ENCODE results near the gene LALBA.

The LALBA gene

GRCh38 chr12:48569946-48570345 lies at the start of gene LALBA:
Gene LALBA (minus strand): TSS chr12:48570046. CDS start chr12:48570020, 26 bp downstream.
- H3K36me3 Mint-ChIP-seq, result no peaks in the 10 kb centered on the region
- DNase-seq (ENCODE audit: low spot score in 2 of 2) (no peak), ATAC-seq (no peak)
- H3K27ac Mint-ChIP-seq, result no peak within 1 kb of the TSS
- no peaks in the 10 kb centered on the region for H3K9me3 Mint-ChIP-seq
- H3K4me3 Mint-ChIP-seq, result no peak within 1 kb of the TSS
- no peaks in the 10 kb centered on the region for H3K4me1 Mint-ChIP-seq

DNA sequence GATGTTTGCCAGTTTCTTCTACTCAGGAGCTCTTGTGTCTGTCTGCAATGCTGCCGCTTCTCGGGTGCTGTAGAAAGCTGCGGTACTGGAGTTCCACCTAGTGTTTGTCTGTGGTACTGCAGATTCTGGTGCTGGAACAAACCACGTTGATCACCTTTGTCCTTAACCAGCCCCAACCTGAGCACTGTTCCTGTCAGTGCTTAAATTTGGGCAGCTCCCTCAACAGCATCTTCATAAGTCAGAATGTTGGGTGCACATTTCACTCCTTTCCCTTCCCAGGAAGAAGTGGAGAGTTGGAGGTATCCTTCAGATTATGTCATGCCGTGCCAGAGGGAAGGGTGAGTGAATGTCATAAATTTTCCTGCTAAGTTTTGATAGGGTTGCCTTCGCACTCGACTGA lies 48.7 kb upstream of the LALBA start:
- Mint-ChIP-seq H3K4me1 (no peaks in the 10 kb centered on the region), H3K36me3 (no peaks in the 10 kb centered on the region), H3K9me3 (peaks cover 3% of the 10 kb centered on the region), H3K4me3 (no peak overlapping the region), H3K27ac (no peak overlapping the region)
- ATAC-seq (peak; percentile 82), DNase-seq (ENCODE audit: low spot score in 2 of 2) (peak; percentile 69 to 85)

DNA sequence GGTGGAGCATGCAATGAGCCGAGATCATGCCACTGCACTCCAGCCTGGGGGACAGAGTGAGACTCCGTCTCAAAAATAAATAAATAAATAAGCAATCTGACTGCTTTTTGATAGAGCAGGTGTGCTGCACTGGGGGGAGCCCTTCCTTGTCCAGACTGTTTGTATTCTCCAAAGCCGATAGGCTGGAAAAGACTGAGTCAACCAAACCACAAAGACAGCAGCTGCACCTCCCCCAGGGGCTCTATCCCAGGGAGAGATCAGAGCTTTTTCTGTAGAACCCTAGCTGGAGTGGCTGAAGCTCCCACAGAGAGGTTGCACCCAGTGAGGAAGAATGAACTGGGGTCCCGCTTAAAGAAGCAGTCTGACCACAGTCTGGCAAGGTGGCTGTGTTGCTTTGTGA lies 45.8 kb upstream of the LALBA start:
- no peak overlapping the region for H3K4me3 Mint-ChIP-seq
- H3K9me3 Mint-ChIP-seq, result peaks cover 6% of the 10 kb centered on the region
- ATAC-seq, result no peak
- DNase-seq (ENCODE audit: low spot score in 2 of 2), result no peak
- no peak overlapping the region for H3K27ac Mint-ChIP-seq
- no peaks in the 10 kb centered on the region for H3K36me3 Mint-ChIP-seq
- no peaks in the 10 kb centered on the region for H3K4me1 Mint-ChIP-seq

GRCh38 chr12:48613321-48613720 lies 43.5 kb upstream of the LALBA start:
- Mint-ChIP-seq H3K4me1 (no peaks in the 10 kb centered on the region), H3K27ac (no peak overlapping the region), H3K36me3 (no peaks in the 10 kb centered on the region), H3K4me3 (no peak overlapping the region), H3K9me3 (peaks cover 6% of the 10 kb centered on the region)
- DNase-seq (ENCODE audit: low spot score in 2 of 2) (no peak), ATAC-seq (no peak)

DNA sequence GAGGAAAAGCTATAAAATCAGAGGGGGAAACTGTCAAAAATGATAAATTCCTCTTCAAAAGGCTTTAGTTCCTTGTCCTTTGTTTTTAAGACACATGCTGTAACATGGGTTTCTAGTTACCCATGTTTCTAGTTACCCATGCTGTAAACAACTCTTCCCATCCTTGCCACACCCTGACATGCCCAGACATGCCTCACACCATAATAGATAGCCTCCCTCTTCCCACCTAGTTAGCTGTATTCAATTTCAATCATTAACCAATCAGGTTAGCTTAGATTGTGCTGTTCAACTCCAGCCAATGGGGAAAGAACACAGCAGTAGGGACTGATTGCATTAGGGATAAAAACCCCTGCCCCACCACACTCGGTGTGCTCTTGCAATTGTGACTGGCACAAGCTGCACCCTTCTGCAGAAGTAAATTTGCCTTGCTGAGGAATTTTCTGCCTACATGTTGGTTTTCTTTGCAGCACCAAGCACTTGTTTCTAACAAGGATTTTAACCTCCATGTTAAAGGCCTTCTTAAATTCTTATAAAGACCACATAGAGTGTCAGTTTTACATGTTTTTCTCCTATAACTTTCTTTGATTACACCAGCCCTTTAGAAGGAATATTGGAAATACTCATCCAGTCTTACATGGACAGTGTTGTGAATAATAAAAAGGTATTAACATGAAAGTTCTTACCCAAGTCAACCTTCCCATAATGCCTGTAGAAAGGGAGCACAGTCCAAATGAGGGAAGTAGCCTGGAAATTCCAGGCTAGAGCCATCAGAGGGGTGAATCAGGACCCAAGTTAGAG lies 32.5 kb upstream of the LALBA start:
- H3K4me3 Mint-ChIP-seq, result no peak overlapping the region
- H3K9me3 Mint-ChIP-seq, result peaks cover 16% of the 10 kb centered on the region
- ATAC-seq, result no peak

DNA sequence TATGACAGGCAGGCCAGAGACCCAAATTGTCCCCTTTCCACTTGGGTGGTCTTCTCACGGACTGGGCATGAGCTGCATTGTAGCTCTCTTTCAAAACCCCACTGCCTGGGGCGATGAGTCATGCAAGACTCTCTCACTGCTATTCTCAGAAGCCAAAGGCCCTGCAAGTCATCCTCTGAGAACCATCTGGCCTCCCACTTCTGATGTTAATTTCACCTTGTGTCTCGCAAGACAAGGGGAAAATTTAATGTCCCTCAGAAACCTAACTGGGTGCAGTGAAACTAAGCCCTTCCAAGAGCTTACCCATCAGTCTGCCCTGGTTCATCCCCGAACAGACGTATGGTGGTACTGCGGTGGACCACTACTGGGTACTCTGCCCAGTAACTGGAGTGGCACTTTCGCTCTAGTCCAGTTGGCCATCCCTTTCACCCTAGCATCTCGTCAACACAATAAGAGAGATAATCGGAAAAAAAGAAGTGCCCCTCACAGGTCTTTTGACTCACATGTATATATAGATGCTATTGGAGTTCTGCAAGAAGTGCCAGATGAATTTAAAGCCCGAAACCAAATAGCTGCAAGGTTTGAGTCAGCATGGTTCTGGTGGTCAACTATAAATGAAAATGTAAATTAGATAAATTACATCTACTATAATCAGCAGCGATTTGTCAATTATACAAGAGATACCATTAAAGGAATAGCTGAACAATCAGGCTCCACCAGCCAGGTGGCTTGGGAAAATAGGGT lies 31.3 kb upstream of the LALBA start:
- Mint-ChIP-seq H3K9me3 (peaks cover 9% of the 10 kb centered on the region), H3K27ac (no peak overlapping the region), H3K36me3 (no peaks in the 10 kb centered on the region), H3K4me1 (no peaks in the 10 kb centered on the region), H3K4me3 (no peak overlapping the region)
- ATAC-seq, result peak; percentile 75
- DNase-seq (ENCODE audit: low spot score in 2 of 2), result no peak

More for the DNA sequence above, 32.5 kb upstream of the LALBA start:
- H3K36me3 Mint-ChIP-seq, result no peaks in the 10 kb centered on the region
- H3K27ac Mint-ChIP-seq, result no peak overlapping the region
- no peaks in the 10 kb centered on the region for H3K4me1 Mint-ChIP-seq
- DNase-seq (ENCODE audit: low spot score in 2 of 2), result no peak

DNA sequence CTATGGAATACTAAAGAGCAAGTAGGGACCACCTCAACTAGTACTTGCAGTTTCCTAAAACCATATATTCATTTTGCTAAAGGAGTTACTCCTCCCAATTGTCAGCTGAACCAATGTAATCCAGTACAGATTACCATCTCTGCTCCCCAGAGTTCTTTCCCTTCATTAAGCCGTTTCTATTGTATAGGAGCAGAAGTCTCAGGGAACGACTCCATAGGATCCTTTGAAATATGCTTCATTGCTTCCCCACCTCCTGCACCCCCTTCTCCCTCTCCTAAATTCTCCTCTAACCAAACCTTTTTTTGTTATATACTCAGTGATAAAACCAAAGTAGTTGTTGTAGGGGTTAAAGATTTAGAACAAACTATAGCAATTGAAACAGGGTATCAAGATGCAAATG lies 30.7 kb upstream of the LALBA start:
- Mint-ChIP-seq H3K4me3 (no peak overlapping the region), H3K27ac (no peak overlapping the region), H3K4me1 (no peaks in the 10 kb centered on the region), H3K36me3 (no peaks in the 10 kb centered on the region), H3K9me3 (peaks cover 9% of the 10 kb centered on the region)
- DNase-seq (ENCODE audit: low spot score in 2 of 2) (no peak), ATAC-seq (no peak)

GRCh38 chr12:48592591-48593086 lies 22.8 kb upstream of the LALBA start:
- Mint-ChIP-seq H3K27ac (no peak overlapping the region), H3K4me3 (no peak overlapping the region), H3K9me3 (no peaks in the 10 kb centered on the region), H3K36me3 (no peaks in the 10 kb centered on the region), H3K4me1 (no peaks in the 10 kb centered on the region)
- ATAC-seq, result no peak
- DNase-seq (ENCODE audit: low spot score in 2 of 2), result no peak

GRCh38 chr12:48586361-48586760 lies 16.5 kb upstream of the LALBA start:
- DNase-seq (ENCODE audit: low spot score in 2 of 2), result no peak
- no peak overlapping the region for H3K4me3 Mint-ChIP-seq
- H3K4me1 Mint-ChIP-seq, result no peaks in the 10 kb centered on the region
- H3K36me3 Mint-ChIP-seq, result no peaks in the 10 kb centered on the region
- H3K9me3 Mint-ChIP-seq, result no peaks in the 10 kb centered on the region
- no peak overlapping the region for H3K27ac Mint-ChIP-seq
- no peak for ATAC-seq

DNA sequence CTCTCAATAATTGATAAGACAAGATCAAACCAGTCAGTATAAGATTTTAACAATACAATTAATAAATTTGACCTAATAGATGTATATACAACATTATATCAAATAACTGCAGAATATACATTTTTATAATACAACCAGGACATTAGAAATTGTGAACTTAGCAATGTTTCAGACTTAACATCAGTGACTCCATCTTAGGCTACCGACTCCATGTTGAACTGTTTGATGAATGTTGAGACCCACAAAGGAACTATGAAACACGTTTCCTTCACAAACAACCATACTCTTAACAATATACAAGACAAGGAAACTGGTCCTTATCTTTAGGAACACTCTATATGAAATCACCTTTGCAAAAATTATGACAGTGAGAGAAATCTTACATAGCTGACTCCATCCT lies 13.9 kb upstream of the LALBA start:
- H3K4me3 Mint-ChIP-seq, result no peak overlapping the region
- ATAC-seq (no peak), DNase-seq (ENCODE audit: low spot score in 2 of 2) (no peak)
- no peaks in the 10 kb centered on the region for H3K36me3 Mint-ChIP-seq
- no peaks in the 10 kb centered on the region for H3K9me3 Mint-ChIP-seq
- no peak overlapping the region for H3K27ac Mint-ChIP-seq
- H3K4me1 Mint-ChIP-seq, result no peaks in the 10 kb centered on the region

DNA sequence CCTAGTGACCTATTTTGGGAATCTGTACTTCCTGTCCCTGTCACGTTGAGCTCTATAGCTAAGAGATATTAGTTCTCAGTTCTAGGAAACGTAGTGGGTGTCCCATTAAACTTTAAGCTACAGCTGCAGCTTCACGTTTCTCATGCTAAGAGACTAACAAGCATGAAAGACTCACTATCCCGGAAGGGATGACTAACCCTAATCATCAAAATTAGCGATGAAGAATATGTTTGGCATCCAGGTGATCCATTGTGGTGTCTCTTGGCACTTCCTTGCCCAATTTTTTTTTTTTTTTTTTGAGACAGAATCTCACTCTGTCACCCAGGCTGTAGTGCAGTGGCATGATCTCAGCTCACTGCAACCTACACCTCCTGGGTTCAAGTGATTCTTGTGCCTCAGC lies 11.0 kb upstream of the LALBA start:
- Mint-ChIP-seq H3K9me3 (no peaks in the 10 kb centered on the region), H3K36me3 (no peaks in the 10 kb centered on the region), H3K27ac (no peak overlapping the region), H3K4me1 (no peaks in the 10 kb centered on the region), H3K4me3 (no peak overlapping the region)
- no peak for DNase-seq (ENCODE audit: low spot score in 2 of 2)
- no peak for ATAC-seq

DNA sequence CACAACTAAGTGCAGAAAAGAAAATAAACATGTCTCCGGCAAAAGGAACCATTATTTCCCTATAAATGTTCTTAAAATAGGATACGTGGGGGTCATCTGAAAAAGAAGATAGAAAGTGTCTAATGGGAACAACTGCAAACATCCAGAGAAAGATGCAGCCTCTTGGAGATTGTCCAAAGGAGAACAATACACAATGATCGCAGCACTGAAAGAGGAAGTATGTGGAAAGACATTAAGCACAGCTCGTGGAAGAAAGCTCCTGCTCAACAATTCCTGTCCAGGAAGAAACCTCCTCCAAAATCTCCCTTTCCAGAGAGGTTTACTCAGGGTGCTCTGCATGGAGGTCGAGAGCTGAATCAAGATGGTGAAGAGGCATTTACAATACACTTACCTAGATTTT lies 2.5 kb upstream of the LALBA start:
- Mint-ChIP-seq H3K27ac (no peak overlapping the region), H3K36me3 (no peaks in the 10 kb centered on the region), H3K4me1 (no peaks in the 10 kb centered on the region), H3K4me3 (no peak overlapping the region), H3K9me3 (no peaks in the 10 kb centered on the region)
- no peak for DNase-seq (ENCODE audit: low spot score in 2 of 2)
- ATAC-seq, result no peak

DNA sequence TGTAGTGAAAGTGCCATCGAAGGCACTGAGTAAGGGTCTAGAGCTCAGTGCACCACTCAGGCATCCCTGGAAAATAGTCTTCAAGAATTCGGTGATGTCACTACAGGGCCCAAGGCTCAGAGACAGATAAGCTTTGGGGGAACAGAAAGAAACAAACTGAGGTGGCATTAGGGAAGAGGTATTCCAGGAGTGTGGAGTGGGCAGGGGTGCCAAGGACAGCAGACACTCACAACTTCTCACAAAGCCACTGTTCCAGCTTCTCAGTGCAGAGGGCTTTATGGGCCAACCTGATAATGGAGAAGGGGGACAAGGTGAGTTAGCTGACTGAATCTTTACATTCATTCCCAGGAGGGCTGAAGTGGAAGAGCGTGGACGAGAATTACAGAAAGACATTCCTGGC lies 2.1 kb downstream of the LALBA start:
- no peak for DNase-seq (ENCODE audit: low spot score in 2 of 2)
- Mint-ChIP-seq H3K9me3 (no peaks in the 10 kb centered on the region), H3K4me3 (no peak overlapping the region), H3K36me3 (no peaks in the 10 kb centered on the region), H3K4me1 (no peaks in the 10 kb centered on the region), H3K27ac (no peak overlapping the region)
- ATAC-seq, result no peak

DNA sequence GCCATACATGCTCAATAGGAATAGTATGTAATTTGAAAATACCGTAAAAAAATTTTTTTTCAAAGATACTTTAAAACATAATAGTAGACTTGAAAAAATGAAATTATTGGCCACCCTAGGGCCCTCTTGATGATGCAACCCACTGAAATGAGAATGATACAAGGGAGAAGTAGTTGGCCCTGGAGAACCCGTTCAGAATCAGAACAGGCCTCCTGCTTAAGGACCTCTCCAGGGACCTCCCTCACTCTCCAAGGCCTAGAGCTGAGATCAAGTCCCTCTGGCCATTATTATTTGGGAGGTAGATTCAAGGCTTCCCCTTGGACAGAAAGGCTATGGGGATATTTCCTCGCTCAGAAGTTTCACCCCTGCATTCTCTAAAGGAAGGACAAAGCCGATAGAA lies 11.9 kb downstream of the LALBA start:
- Mint-ChIP-seq H3K4me1 (no peaks in the 10 kb centered on the region), H3K9me3 (no peaks in the 10 kb centered on the region), H3K4me3 (no peak overlapping the region), H3K27ac (no peak overlapping the region), H3K36me3 (no peaks in the 10 kb centered on the region)
- no peak for DNase-seq (ENCODE audit: low spot score in 2 of 2)
- ATAC-seq, result no peak

- no peak for ATAC-seq
- H3K4me1 Mint-ChIP-seq, result no peaks in the 10 kb centered on the region
- H3K9me3 Mint-ChIP-seq, result no peaks in the 10 kb centered on the region
- no peaks in the 10 kb centered on the region for H3K36me3 Mint-ChIP-seq
- DNase-seq (ENCODE audit: low spot score in 2 of 2), result no peak
- no peak overlapping the region for H3K4me3 Mint-ChIP-seq
- no peak overlapping the region for H3K27ac Mint-ChIP-seq
Measured at GRCh38 chr12:48556631-48557030, 13.2 kb downstream of the LALBA start.

Measured in stimulated activated effector memory CD8-positive, alpha-beta T cell treated with anti-CD3 and anti-CD28 coated beads, Interleukin-12 subunit alpha, Interleukin-12 subunit beta, amount 100 ng/mL, for 72 hours (primary cell).